HCT116 (cell line): Measurements from ENCODE around the gene SLC39A1. TPM values are rescaled to one million over a fixed set of nuclear protein-coding genes. Genes with fewer than 3 reads are reported as not detected.

Experiments used
- ATAC-seq: fragments of 200-7000 bp; cut with Tn5 transposase; 2 replicates; pipeline ENCODE4 v1.9.1; 2020; ENCODE audit warnings: mild to moderate bottlenecking, moderate library complexity
- BruUV-seq: library from RNA; stranded (reverse); fragments of 400-500 nt; replicated peaks from 2 replicates; lab custom pipeline; 2021; lab: Mats Ljungman, UMichigan
- CTCF ChIA-PET: fragments of 300-600 bp; sonication (Branson Sonifier 250); formaldehyde crosslinking; loops from one replicate; lab custom pipeline; 2021; ENCODE audit warnings: antibody characterized with exemption; lab: Charles Lee
- POLR2A ChIA-PET: fragments of 300-600, 350-600 bp; sonication (Branson Sonifier 250); formaldehyde crosslinking; loops from one replicate; lab custom pipeline; 2021; ENCODE audit warnings: antibody characterized with exemption; lab: Charles Lee
- RAD21 ChIA-PET, 2 experiments: fragments of 300-600 bp; sonication (Branson Sonifier 250); formaldehyde crosslinking; loops; one replicate each; lab custom pipeline; 2023; ENCODE audit warnings: low total read pairs in 2 of 2; ENCODE audit not compliant: uncharacterized antibody in 2 of 2, unreplicated experiment in 2 of 2, low non-redundant PET in 1 of 2; lab: Charles Lee
- DNase-seq: peaks from one replicate; pipeline ENCODE4 v3.0.0-alpha.2; 2010; ENCODE audit warnings: low read depth, low spot score
- H2AFZ ChIP-seq: fragments of 200-600 bp; shearing (Covaris generic), sonication (generic); 2 replicates; pipeline ENCODE4 v1.6.1; 2017; ENCODE audit warnings: low read depth, mixed run types, mixed read lengths, antibody characterized with exemption, low read length; ENCODE audit not compliant: poor library complexity, severe bottlenecking
- H3K27ac ChIP-seq: 2 replicates; pipeline ENCODE4 v1.5.1; 2012; ENCODE audit warnings: low read depth, low read length
- H3K27me3 ChIP-seq: fragments of 200-600 bp; sonication (generic); 2 replicates; pipeline ENCODE4 v1.6.1; 2016; ENCODE audit warnings: mixed run types, low read length, mixed read lengths; ENCODE audit not compliant: insufficient read depth
- H3K36me3 ChIP-seq, 2 experiments: fragments of 200-500 bp in 1 of 2; fragments of 200-600 bp in 1 of 2; sonication (Bioruptor generic) in 1 of 2; sonication (generic) in 1 of 2; 2 replicates each; pipeline versions ENCODE4 v1.5.1 to v1.6.1; 2014 to 2016; ENCODE audit warnings: low read length in 2 of 2, inconsistent platforms in 1 of 2, mixed read lengths in 1 of 2, mixed run types in 1 of 2; ENCODE audit not compliant: insufficient read depth in 2 of 2, control insufficient read depth in 1 of 2
- H3K4me1 ChIP-seq, 2 experiments: fragments of 200-600 bp in 1 of 2; sonication (generic) in 1 of 2; 2 replicates each; pipeline versions ENCODE4 v1.5.1 to v1.6.1; 2012 to 2017; ENCODE audit warnings: low read length in 2 of 2, inconsistent platforms in 1 of 2, mild to moderate bottlenecking in 1 of 2, mixed read lengths in 1 of 2, mixed run types in 1 of 2, moderate library complexity in 1 of 2; ENCODE audit not compliant: insufficient read depth in 2 of 2, control insufficient read depth in 1 of 2
- H3K4me2 ChIP-seq: fragments of 200-600 bp; sonication (generic); 2 replicates; pipeline ENCODE4 v1.6.1; 2017; ENCODE audit warnings: mixed run types, low read length, mixed read lengths
- H3K4me3 ChIP-seq, 2 experiments: fragments of 200-600 bp in 1 of 2; sonication (generic) in 1 of 2; replicated peaks in 1 of 2; 2 replicates each; pipeline ENCODE4 v1.5.1; 2011 to 2016; ENCODE audit warnings: low read length in 2 of 2, control low read depth in 1 of 2, low read depth in 1 of 2, mild to moderate bottlenecking in 1 of 2, mixed read lengths in 1 of 2, mixed run types in 1 of 2
- H3K79me2 ChIP-seq: fragments of 200-600 bp; sonication (generic); 2 replicates; pipeline ENCODE4 v1.6.1; 2017; ENCODE audit warnings: mild to moderate bottlenecking, mixed run types, low read length, moderate library complexity, mixed read lengths; ENCODE audit not compliant: insufficient read depth
- H3K9ac ChIP-seq: fragments of 200-600 bp; sonication (generic); 2 replicates; pipeline ENCODE4 v1.6.1; 2016; ENCODE audit warnings: low read length, mixed read lengths
- H3K9me2 ChIP-seq: fragments of 200-600 bp; sonication (generic), shearing (Covaris generic); 2 replicates; pipeline ENCODE4 v1.6.1; 2017; ENCODE audit warnings: mixed run types, mild to moderate bottlenecking, moderate library complexity; ENCODE audit not compliant: insufficient read depth
- H3K9me3 ChIP-seq, 2 experiments: fragments of 200-500 bp in 1 of 2; fragments of 200-600 bp in 1 of 2; sonication (Bioruptor generic) in 1 of 2; sonication (generic) in 1 of 2; 2 replicates each; pipeline ENCODE4 v1.6.1; 2014 to 2017; ENCODE audit warnings: low read length in 2 of 2, mixed read lengths in 2 of 2, inconsistent platforms in 1 of 2, low read depth in 1 of 2, mild to moderate bottlenecking in 1 of 2, mixed run types in 1 of 2, moderate library complexity in 1 of 2; ENCODE audit not compliant: control insufficient read depth in 1 of 2, insufficient read depth in 1 of 2
- H4K20me1 ChIP-seq: fragments of 200-600 bp; sonication (generic), shearing (Covaris generic); 2 replicates; pipeline ENCODE4 v1.6.1; 2017; ENCODE audit warnings: mixed run types, mild to moderate bottlenecking, moderate library complexity; ENCODE audit not compliant: insufficient read depth
- CEBPB ChIP-seq: IDR thresholded peaks from 2 replicates; pipeline ENCODE4 v1.6.1; 2012; ENCODE audit warnings: low read depth
- EGR1 ChIP-seq: IDR thresholded peaks from 2 replicates; pipeline ENCODE4 v1.6.1; 2012; ENCODE audit warnings: low read depth
- EZH2 ChIP-seq: fragments of 200-600 bp; sonication (generic); IDR thresholded peaks from 2 replicates; pipeline ENCODE4 v1.6.1; 2017; ENCODE audit warnings: antibody characterized with exemption, mixed run types
- FOSL1 ChIP-seq: IDR thresholded peaks from 2 replicates; pipeline ENCODE4 v1.6.1; 2012; ENCODE audit warnings: low read depth
- JUND ChIP-seq: IDR thresholded peaks from 2 replicates; pipeline ENCODE4 v1.6.1; 2012
- POLR2AphosphoS5 ChIP-seq: IDR thresholded peaks from 2 replicates; pipeline ENCODE4 v1.6.1; 2011; ENCODE audit warnings: mild to moderate bottlenecking, low read depth, low read length, moderate library complexity
- RAD21 ChIP-seq: IDR thresholded peaks from 2 replicates; pipeline ENCODE4 v1.6.1; 2012; ENCODE audit warnings: low read depth, mild to moderate bottlenecking
- SIN3A ChIP-seq: IDR thresholded peaks from 2 replicates; pipeline ENCODE4 v1.6.1; 2012; ENCODE audit warnings: low read depth
- SRF ChIP-seq: IDR thresholded peaks from 2 replicates; pipeline ENCODE4 v1.6.1; 2012; ENCODE audit warnings: low read depth
- intact Hi-C: fragments of 100-400 bp; cut with micrococcal nuclease; formaldehyde crosslinking; loops from 2 replicates; pipeline ENCODE4 v1.10.0; 2022
- total RNA-seq: library from RNA; stranded (reverse); gene quantifications from one replicate; pipeline ENCODE4 v1.2.1, GENCODE V29; 2021; ENCODE audit not compliant: unreplicated experiment
- TF ChIP-seq, protein P1 (sequence below): IDR thresholded peaks from 2 replicates; pipeline ENCODE4 v1.6.1; 2011; ENCODE audit warnings: mild to moderate bottlenecking, low read length, moderate library complexity; ENCODE audit not compliant: insufficient replicate concordance; ENCODE audit errors: extremely low read depth
- TF ChIP-seq, protein P2 (sequence below), 3 experiments: fragments of 200-600 bp in 1 of 3; sonication (generic) in 1 of 3; IDR thresholded peaks in 2 of 3; conservative IDR thresholded peaks in 1 of 3; 2 replicates each; pipeline ENCODE4 v1.5.1; 2012 to 2017; ENCODE audit warnings: low read depth in 2 of 3, low read length in 2 of 3, antibody characterized with exemption in 1 of 3, borderline replicate concordance in 1 of 3, control low read depth in 1 of 3, mild to moderate bottlenecking in 1 of 3, mixed read lengths in 1 of 3, mixed run types in 1 of 3, moderate library complexity in 1 of 3; ENCODE audit not compliant: insufficient read depth in 1 of 3
- TF ChIP-seq, protein P3 (sequence below): IDR thresholded peaks from 2 replicates; pipeline ENCODE4 v1.6.1; 2012; ENCODE audit warnings: low read depth

The SLC39A1 gene
- total RNA-seq, 1 experiment from 2014 or later, result 51.5 TPM

DNA sequence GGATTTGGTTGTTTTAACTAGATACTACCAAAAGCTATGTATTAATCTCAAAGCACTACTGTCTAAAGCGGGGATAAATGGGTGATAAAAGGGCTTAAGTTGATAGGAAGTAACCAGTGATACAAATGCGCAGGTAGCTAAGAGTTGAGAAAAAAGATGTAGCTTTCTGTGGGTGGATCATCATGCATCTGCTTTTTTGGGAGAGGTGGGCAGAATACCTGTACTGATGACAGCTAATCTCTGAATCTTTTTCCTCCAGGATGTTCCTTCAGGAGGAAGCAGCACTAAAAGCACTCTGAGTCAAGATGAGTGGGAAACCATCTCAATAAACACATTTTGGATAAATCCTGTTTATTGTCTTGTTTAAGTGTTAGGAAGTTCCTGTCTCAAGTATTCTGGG lies 28.5 kb upstream of the SLC39A1 start:
- H2AFZ ChIP-seq, result no peak overlapping the region
- RAD21 ChIA-PET, result no interaction called here
- H3K27ac ChIP-seq, result peak overlapping the region; percentile 80; the same call in 1 of the 2 replicates
- H3K9me2 ChIP-seq, result no peaks in the 10 kb centered on the region
- H4K20me1 ChIP-seq, result peaks cover 11% of the 10 kb centered on the region; the same call in 1 of the 2 replicates
- peak overlapping the region; percentile 89 to 96 for H3K4me3 ChIP-seq
- peaks cover 15 to 31% of the 10 kb centered on the region in 2 experiments for H3K36me3 ChIP-seq
- H3K27me3 ChIP-seq, result no peaks in the 10 kb centered on the region
- no peak for ATAC-seq
- no peak for TF ChIP-seq SIN3A
- TF ChIP-seq, protein P1, sequence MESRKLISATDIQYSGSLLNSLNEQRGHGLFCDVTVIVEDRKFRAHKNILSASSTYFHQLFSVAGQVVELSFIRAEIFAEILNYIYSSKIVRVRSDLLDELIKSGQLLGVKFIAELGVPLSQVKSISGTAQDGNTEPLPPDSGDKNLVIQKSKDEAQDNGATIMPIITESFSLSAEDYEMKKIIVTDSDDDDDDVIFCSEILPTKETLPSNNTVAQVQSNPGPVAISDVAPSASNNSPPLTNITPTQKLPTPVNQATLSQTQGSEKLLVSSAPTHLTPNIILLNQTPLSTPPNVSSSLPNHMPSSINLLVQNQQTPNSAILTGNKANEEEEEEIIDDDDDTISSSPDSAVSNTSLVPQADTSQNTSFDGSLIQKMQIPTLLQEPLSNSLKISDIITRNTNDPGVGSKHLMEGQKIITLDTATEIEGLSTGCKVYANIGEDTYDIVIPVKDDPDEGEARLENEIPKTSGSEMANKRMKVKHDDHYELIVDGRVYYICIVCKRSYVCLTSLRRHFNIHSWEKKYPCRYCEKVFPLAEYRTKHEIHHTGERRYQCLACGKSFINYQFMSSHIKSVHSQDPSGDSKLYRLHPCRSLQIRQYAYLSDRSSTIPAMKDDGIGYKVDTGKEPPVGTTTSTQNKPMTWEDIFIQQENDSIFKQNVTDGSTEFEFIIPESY, result no peak
- no peak for TF ChIP-seq FOSL1
- 0 out of 2 replicates have a peak, but pooled peaks have one; percentile 6 for TF ChIP-seq POLR2AphosphoS5
- TF ChIP-seq, all 23 proteins: peak for 1
- Histone ChIP-seq H3K4me2 (peak overlapping the region; percentile 75), H3K79me2 (peaks cover 24% of the 10 kb centered on the region), H3K4me1 (peaks cover 3 to 28% of the 10 kb centered on the region in 2 experiments; a peak in 3 of 4 replicates), H3K9ac (peak overlapping the region; percentile 99), H3K9me3 (no peaks in the 10 kb centered on the region)
- POLR2A ChIA-PET, result interaction anchor here (2.2 to 3.2 kb wide), 2 partner anchors 25 to 29 kb away, joined by 18 to 24 read pairs; partner anchors contain the start of genes CREB3L4 and SLC39A1
- DNase-seq, result no peak
- BruUV-seq, result no TSS peak
- intact Hi-C loops, result no loop called here
- CTCF ChIA-PET, result no interaction called here

DNA sequence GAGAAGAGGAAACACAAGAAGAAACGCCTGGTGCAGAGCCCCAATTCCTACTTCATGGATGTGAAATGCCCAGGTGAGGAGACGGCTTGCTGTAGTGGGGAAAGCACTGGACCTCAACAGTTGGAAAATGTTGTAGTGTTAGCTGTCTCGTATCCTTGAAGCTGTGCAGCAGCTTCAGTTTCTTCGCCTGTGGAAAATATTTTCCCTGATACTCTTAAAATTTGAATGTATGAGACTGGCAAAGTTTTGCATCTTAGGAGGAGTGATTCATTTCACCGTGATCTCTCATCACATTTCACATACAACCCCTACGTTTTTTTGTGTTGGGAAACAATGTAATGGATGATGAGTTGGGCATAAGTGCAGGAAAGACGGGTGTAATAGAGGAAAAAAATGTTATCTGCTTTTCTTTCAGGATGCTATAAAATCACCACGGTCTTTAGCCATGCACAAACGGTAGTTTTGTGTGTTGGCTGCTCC lies 27.9 kb upstream of the SLC39A1 start:
- Histone ChIP-seq H3K4me3 (peak overlapping the region; percentile 89 to 96), H3K27ac (peak overlapping the region; percentile 80), H3K4me2 (peak overlapping the region; percentile 75), H3K27me3 (no peaks in the 10 kb centered on the region), H3K9me3 (no peaks in the 10 kb centered on the region), H3K4me1 (peaks cover 7 to 34% of the 10 kb centered on the region in 2 experiments), H4K20me1 (peaks cover 11% of the 10 kb centered on the region; the same call in 1 of the 2 replicates), H3K9me2 (no peaks in the 10 kb centered on the region), H3K36me3 (peaks cover 15 to 31% of the 10 kb centered on the region in 2 experiments), H3K79me2 (peaks cover 24% of the 10 kb centered on the region), H2AFZ (no peak overlapping the region), H3K9ac (peak overlapping the region; percentile 99)
- TSS peak; percentile 82 for BruUV-seq
- DNase-seq (no peak), ATAC-seq (no peak)
- RAD21 ChIA-PET, result no interaction called here
- intact Hi-C loops, result no loop called here
- POLR2A ChIA-PET, result interaction anchor here (1.2 to 3.2 kb wide), 13 partner anchors 8 to 458 kb away, joined by 3 to 24 read pairs (median 8); partner anchors contain the start of genes CREB3L4, GATAD2B, ILF2 and S100A16
- CTCF ChIA-PET, result interaction anchor here (1.3 kb wide), 1 partner anchor 14 kb away, joined by 3 read pairs; the partner anchor contains the start of gene JTB
- no peak for TF ChIP-seq POLR2AphosphoS5
- TF ChIP-seq RAD21, result no peak
- TF ChIP-seq EZH2, result no peak
- TF ChIP-seq, protein P2, sequence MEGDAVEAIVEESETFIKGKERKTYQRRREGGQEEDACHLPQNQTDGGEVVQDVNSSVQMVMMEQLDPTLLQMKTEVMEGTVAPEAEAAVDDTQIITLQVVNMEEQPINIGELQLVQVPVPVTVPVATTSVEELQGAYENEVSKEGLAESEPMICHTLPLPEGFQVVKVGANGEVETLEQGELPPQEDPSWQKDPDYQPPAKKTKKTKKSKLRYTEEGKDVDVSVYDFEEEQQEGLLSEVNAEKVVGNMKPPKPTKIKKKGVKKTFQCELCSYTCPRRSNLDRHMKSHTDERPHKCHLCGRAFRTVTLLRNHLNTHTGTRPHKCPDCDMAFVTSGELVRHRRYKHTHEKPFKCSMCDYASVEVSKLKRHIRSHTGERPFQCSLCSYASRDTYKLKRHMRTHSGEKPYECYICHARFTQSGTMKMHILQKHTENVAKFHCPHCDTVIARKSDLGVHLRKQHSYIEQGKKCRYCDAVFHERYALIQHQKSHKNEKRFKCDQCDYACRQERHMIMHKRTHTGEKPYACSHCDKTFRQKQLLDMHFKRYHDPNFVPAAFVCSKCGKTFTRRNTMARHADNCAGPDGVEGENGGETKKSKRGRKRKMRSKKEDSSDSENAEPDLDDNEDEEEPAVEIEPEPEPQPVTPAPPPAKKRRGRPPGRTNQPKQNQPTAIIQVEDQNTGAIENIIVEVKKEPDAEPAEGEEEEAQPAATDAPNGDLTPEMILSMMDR (IDR thresholded peaks at IDR 0.05 in 2 of 3, conservative IDR thresholded peaks at IDR 0.05 in 1 of 3; ENCODE audit: borderline replicate concordance in 1 of 3, insufficient read depth in 1 of 3, low read depth in 2 of 3, low read length in 2 of 3), result no peak
- TF ChIP-seq, protein P3, sequence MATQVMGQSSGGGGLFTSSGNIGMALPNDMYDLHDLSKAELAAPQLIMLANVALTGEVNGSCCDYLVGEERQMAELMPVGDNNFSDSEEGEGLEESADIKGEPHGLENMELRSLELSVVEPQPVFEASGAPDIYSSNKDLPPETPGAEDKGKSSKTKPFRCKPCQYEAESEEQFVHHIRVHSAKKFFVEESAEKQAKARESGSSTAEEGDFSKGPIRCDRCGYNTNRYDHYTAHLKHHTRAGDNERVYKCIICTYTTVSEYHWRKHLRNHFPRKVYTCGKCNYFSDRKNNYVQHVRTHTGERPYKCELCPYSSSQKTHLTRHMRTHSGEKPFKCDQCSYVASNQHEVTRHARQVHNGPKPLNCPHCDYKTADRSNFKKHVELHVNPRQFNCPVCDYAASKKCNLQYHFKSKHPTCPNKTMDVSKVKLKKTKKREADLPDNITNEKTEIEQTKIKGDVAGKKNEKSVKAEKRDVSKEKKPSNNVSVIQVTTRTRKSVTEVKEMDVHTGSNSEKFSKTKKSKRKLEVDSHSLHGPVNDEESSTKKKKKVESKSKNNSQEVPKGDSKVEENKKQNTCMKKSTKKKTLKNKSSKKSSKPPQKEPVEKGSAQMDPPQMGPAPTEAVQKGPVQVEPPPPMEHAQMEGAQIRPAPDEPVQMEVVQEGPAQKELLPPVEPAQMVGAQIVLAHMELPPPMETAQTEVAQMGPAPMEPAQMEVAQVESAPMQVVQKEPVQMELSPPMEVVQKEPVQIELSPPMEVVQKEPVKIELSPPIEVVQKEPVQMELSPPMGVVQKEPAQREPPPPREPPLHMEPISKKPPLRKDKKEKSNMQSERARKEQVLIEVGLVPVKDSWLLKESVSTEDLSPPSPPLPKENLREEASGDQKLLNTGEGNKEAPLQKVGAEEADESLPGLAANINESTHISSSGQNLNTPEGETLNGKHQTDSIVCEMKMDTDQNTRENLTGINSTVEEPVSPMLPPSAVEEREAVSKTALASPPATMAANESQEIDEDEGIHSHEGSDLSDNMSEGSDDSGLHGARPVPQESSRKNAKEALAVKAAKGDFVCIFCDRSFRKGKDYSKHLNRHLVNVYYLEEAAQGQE, result no peak
- TF ChIP-seq EGR1, result no peak
- no peak for TF ChIP-seq CEBPB
- no peak for TF ChIP-seq SRF
- no peak for TF ChIP-seq JUND
